Mesendoderm (in vitro differentiated cells): ENCODE measurements around the gene DOCK7.

Source experiments
- DNase-seq: peaks from one replicate; pipeline ENCODE4 v3.0.0; 2013
- H2AK5ac ChIP-seq: 2 replicates; pipeline ENCODE4 v1.6.1; 2013; ENCODE audit warnings: low read length, inconsistent platforms
- H2BK120ac ChIP-seq: 2 replicates; pipeline ENCODE4 v1.6.1; 2013; ENCODE audit warnings: low read depth, mild to moderate bottlenecking, low read length, moderate library complexity, mixed read lengths
- H2BK15ac ChIP-seq: replicated peaks from 2 replicates; pipeline ENCODE4 v1.6.1; 2013; ENCODE audit warnings: low read depth, mild to moderate bottlenecking, moderate library complexity
- H2BK5ac ChIP-seq: 2 replicates; pipeline ENCODE4 v1.6.1; 2013; ENCODE audit warnings: low read length, inconsistent platforms
- H3K18ac ChIP-seq: 2 replicates; pipeline ENCODE4 v1.6.1; 2013; ENCODE audit warnings: mild to moderate bottlenecking, low read length, mixed read lengths
- H3K23ac ChIP-seq: one replicate; pipeline ENCODE4 v1.6.1; 2013; ENCODE audit warnings: low read length
- H3K27ac ChIP-seq: 2 replicates; pipeline ENCODE4 v1.5.1; 2013; ENCODE audit warnings: low read depth, mild to moderate bottlenecking, inconsistent platforms, low read length, moderate library complexity
- H3K27me3 ChIP-seq: 2 replicates; pipeline ENCODE4 v1.6.1; 2013; ENCODE audit warnings: low read length, control low read depth, mild to moderate bottlenecking, inconsistent platforms; ENCODE audit not compliant: insufficient read depth, poor library complexity
- H3K36me3 ChIP-seq: 2 replicates; pipeline ENCODE4 v1.6.1; 2013; ENCODE audit warnings: low read length, inconsistent platforms; ENCODE audit not compliant: control insufficient read depth, insufficient read depth
- H3K4ac ChIP-seq: one replicate; pipeline ENCODE4 v1.6.1; 2013; ENCODE audit warnings: low read depth, mild to moderate bottlenecking, low read length, moderate library complexity
- H3K4me1 ChIP-seq: 2 replicates; pipeline ENCODE4 v1.6.1; 2013; ENCODE audit warnings: low read depth, low read length, inconsistent platforms; ENCODE audit not compliant: control insufficient read depth
- H3K4me2 ChIP-seq: 2 replicates; pipeline ENCODE4 v1.6.1; 2013; ENCODE audit warnings: low read length
- H3K4me3 ChIP-seq: 2 replicates; pipeline ENCODE4 v1.5.1; 2013; ENCODE audit warnings: mild to moderate bottlenecking, low read length
- H3K56ac ChIP-seq: one replicate; pipeline ENCODE4 v1.6.1; 2013; ENCODE audit warnings: low read length
- H3K79me1 ChIP-seq: 2 replicates; pipeline ENCODE4 v1.6.1; 2013; ENCODE audit warnings: low read length, inconsistent platforms
- H3K79me2 ChIP-seq: 2 replicates; pipeline ENCODE4 v1.6.1; 2013; ENCODE audit warnings: mild to moderate bottlenecking, low read length; ENCODE audit not compliant: control insufficient read depth, insufficient read depth
- H3K9ac ChIP-seq: 2 replicates; pipeline ENCODE4 v1.6.1; 2013; ENCODE audit warnings: low read length, inconsistent platforms
- H4K5ac ChIP-seq: one replicate; pipeline ENCODE4 v1.6.1; 2013; ENCODE audit warnings: low read length
- H4K8ac ChIP-seq: one replicate; pipeline ENCODE4 v1.6.1; 2013; ENCODE audit warnings: low read depth, mild to moderate bottlenecking, control low read depth, low read length, moderate library complexity
- WGBS: extraction: QIAGEN DNeasy Blood & Tissue Kit; methylation state at CpG from one replicate; pipeline ENCODE4 v1.1.7; 2013; ENCODE audit warnings: low lambda C conversion rate, missing lambda C conversion rate; ENCODE audit not compliant: insufficient coverage; ENCODE audit errors: extremely low coverage; 5-methylcytosine and 5-hydroxymethylcytosine counted together

DOCK7 gene

DNA sequence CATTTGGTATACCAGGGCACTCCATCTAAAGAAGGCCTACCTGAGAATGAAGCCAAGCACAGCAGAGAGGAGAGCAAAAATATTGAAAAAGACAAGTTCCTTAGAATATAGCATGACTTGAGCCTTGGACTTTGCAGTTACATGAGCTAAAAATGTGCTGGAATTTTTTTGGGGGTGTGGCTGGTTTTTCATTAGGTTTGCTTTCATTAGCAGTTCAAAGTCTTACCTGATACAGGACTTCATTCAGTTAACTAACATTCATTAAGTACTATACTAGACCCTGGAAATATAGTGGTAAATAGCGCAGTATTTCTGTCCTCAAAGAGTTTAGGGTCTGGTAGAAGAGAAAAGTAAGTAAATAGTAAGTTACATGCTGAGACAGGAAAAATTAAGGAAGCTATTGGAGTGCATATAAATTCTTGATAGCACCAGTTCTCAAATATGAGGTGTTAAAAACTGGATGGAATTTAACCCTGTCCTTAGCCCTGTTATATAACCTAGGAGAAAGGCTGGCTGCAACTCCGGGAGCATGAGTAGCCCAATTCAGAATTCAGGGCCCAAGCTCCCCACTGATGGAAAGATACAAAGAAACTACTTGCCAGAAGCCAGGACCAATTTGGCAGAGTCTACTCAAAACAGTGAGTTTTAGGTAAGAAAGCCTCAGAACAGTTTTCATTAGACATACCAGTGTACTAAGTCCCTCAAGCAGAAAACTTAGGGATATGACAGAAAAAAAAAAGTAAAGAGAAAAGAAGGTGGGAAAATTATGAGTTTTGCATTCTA, 3.1 kb upstream of the DOCK7 start:
- no peak for DNase-seq
- H3K4me1 ChIP-seq: peaks cover 3% of the 10 kb centered on the region
- H4K8ac ChIP-seq: no peak overlapping the region
- no peak overlapping the region for H2BK120ac ChIP-seq
- no peak overlapping the region for H3K9ac ChIP-seq
- no CpG with 5 or more reads among the region's 2 CpGs for WGBS
- H2BK5ac ChIP-seq: no peak overlapping the region
- no peak overlapping the region for H3K18ac ChIP-seq
- no peak overlapping the region for H3K27ac ChIP-seq
- H2AK5ac ChIP-seq: no peak overlapping the region
- no peak overlapping the region for H3K4me2 ChIP-seq
- no peaks in the 10 kb centered on the region for H3K36me3 ChIP-seq
- H3K23ac ChIP-seq: no peak overlapping the region
- no peak overlapping the region for H3K4ac ChIP-seq
- H3K4me3 ChIP-seq: no peak overlapping the region
- H3K79me2 ChIP-seq: peaks cover 2% of the 10 kb centered on the region
- no peak overlapping the region for H4K5ac ChIP-seq
- H2BK15ac ChIP-seq: no peak overlapping the region
- H3K56ac ChIP-seq: no peak overlapping the region
- H3K79me1 ChIP-seq: no peaks in the 10 kb centered on the region
- no peaks in the 10 kb centered on the region for H3K27me3 ChIP-seq

- H3K4me3 ChIP-seq: no peak overlapping the region
- H4K8ac ChIP-seq: no peak overlapping the region
- peak overlapping the region; percentile 9 for H3K4me2 ChIP-seq
- DNase-seq: no peak
- H2BK15ac ChIP-seq: no peak overlapping the region
- no peak overlapping the region for H2AK5ac ChIP-seq
- H3K27ac ChIP-seq: no peak overlapping the region
- no peak overlapping the region for H3K56ac ChIP-seq
- WGBS: no CpG with 5 or more reads among the region's 1 CpG
- H3K23ac ChIP-seq: no peak overlapping the region
- H3K36me3 ChIP-seq: no peaks in the 10 kb centered on the region
- no peak overlapping the region for H2BK120ac ChIP-seq
- H3K18ac ChIP-seq: no peak overlapping the region
- H3K79me1 ChIP-seq: peaks cover 4% of the 10 kb centered on the region
- H2BK5ac ChIP-seq: no peak overlapping the region
- H4K5ac ChIP-seq: no peak overlapping the region
- no peak overlapping the region for H3K4ac ChIP-seq
- H3K9ac ChIP-seq: peak overlapping the region; percentile 33
- no peaks in the 10 kb centered on the region for H3K27me3 ChIP-seq
- peaks cover 5% of the 10 kb centered on the region for H3K4me1 ChIP-seq
- peaks cover 5% of the 10 kb centered on the region for H3K79me2 ChIP-seq
These were observed 1.3 kb upstream of the DOCK7 start for GRCh38 chr1:62689524-62689923.

GRCh38 chr1:62688687-62689085, 500 bp upstream of the DOCK7 start:
- Histone ChIP-seq H3K23ac (peak overlapping the region; percentile 76), H4K8ac (no peak overlapping the region), H3K9ac (peak overlapping the region; percentile 93), H2AK5ac (no peak overlapping the region), H2BK120ac (no peak overlapping the region), H3K56ac (peak overlapping the region; percentile 98), H3K27ac (peak overlapping the region; percentile 30), H3K4ac (peak overlapping the region; percentile 43), H3K4me3 (peak overlapping the region; percentile 86), H3K79me2 (peaks cover 5% of the 10 kb centered on the region), H2BK5ac (peak overlapping the region; percentile 76), H3K36me3 (no peaks in the 10 kb centered on the region), H3K27me3 (no peaks in the 10 kb centered on the region), H3K18ac (peak overlapping the region; percentile 78), H2BK15ac (no peak overlapping the region), H3K4me2 (peak overlapping the region; percentile 23), H3K4me1 (peaks cover 5% of the 10 kb centered on the region), H4K5ac (no peak overlapping the region), H3K79me1 (peaks cover 4% of the 10 kb centered on the region)
- no peak for DNase-seq
- no CpG with 5 or more reads among the region's 10 CpGs for WGBS

DNA sequence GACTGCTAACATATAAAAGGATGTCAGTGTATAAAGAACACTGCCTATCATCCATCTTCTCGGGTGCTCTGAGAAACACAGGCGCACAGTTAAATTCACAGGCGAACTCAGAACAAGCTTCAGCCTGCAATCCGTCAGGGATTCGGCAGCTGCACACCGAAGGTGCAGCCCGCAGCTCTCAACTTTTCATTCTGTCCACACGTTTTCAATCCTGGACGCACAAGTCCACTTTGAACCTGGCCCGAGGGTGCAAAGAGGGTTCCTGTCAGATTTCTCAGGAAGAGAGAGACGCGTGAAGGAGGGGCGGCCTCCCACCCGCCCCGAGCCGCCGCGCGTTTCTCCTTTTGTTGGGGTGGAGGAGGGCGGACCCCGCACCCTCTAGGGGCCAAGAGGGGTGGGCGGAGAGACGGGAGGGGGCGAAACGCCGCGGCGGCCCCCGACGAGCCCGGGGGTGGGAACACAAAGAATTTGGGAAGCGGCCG, 724 bp downstream of the DOCK7 start:
- peak overlapping the region; percentile 99 for H3K18ac ChIP-seq
- DNase-seq: no peak
- H4K8ac ChIP-seq: peak overlapping the region; percentile 66
- H2BK5ac ChIP-seq: no peak overlapping the region
- peak overlapping the region; percentile 82 for H2BK120ac ChIP-seq
- no peaks in the 10 kb centered on the region for H3K27me3 ChIP-seq
- H3K36me3 ChIP-seq: no peaks in the 10 kb centered on the region
- H4K5ac ChIP-seq: no peak overlapping the region
- WGBS: no CpG with 5 or more reads among the region's 33 CpGs
- no peak overlapping the region for H2BK15ac ChIP-seq
- peak overlapping the region; percentile 33 for H3K4me2 ChIP-seq
- peaks cover 4% of the 10 kb centered on the region for H3K79me1 ChIP-seq
- H2AK5ac ChIP-seq: no peak overlapping the region
- peak overlapping the region; percentile 54 for H3K4me3 ChIP-seq
- H3K79me2 ChIP-seq: peaks cover 5% of the 10 kb centered on the region
- peak overlapping the region; percentile 93 for H3K9ac ChIP-seq
- H3K4ac ChIP-seq: peak overlapping the region; percentile 90
- peaks cover 5% of the 10 kb centered on the region for H3K4me1 ChIP-seq
- no peak overlapping the region for H3K23ac ChIP-seq
- peak overlapping the region; percentile 98 for H3K56ac ChIP-seq
- H3K27ac ChIP-seq: peak overlapping the region; percentile 88

- Histone ChIP-seq H3K4ac (no peak overlapping the region), H3K36me3 (no peaks in the 10 kb centered on the region), H3K56ac (no peak overlapping the region), H3K27ac (no peak overlapping the region), H3K23ac (no peak overlapping the region), H2BK120ac (no peak overlapping the region), H4K5ac (no peak overlapping the region), H2BK5ac (no peak overlapping the region), H3K4me1 (peaks cover 5% of the 10 kb centered on the region), H3K4me2 (no peak overlapping the region), H3K79me2 (peaks cover 5% of the 10 kb centered on the region), H2AK5ac (no peak overlapping the region), H4K8ac (no peak overlapping the region), H3K9ac (no peak overlapping the region), H3K18ac (no peak overlapping the region), H3K4me3 (no peak overlapping the region), H2BK15ac (no peak overlapping the region), H3K79me1 (peaks cover 4% of the 10 kb centered on the region), H3K27me3 (no peaks in the 10 kb centered on the region)
- DNase-seq: no peak
- no CpG with 5 or more reads among the region's 7 CpGs for WGBS
These were observed 1.4 kb downstream of the DOCK7 start for GRCh38 chr1:62686822-62687221.
